LNCAP (cell line): ENCODE measurements around the gene DCTN3.

Experiments
- TF ChIP-seq, protein P1 (sequence below): fragments of 450-650 bp; IDR thresholded peaks from 2 replicates; pipeline ENCODE4 v1.5.1; 2017; ENCODE audit warnings: mild to moderate bottlenecking

Gene DCTN3

GRCh38 chr9:34633851-34634550 is 13.7 kb upstream of the DCTN3 start:
- TF ChIP-seq, protein P1, sequence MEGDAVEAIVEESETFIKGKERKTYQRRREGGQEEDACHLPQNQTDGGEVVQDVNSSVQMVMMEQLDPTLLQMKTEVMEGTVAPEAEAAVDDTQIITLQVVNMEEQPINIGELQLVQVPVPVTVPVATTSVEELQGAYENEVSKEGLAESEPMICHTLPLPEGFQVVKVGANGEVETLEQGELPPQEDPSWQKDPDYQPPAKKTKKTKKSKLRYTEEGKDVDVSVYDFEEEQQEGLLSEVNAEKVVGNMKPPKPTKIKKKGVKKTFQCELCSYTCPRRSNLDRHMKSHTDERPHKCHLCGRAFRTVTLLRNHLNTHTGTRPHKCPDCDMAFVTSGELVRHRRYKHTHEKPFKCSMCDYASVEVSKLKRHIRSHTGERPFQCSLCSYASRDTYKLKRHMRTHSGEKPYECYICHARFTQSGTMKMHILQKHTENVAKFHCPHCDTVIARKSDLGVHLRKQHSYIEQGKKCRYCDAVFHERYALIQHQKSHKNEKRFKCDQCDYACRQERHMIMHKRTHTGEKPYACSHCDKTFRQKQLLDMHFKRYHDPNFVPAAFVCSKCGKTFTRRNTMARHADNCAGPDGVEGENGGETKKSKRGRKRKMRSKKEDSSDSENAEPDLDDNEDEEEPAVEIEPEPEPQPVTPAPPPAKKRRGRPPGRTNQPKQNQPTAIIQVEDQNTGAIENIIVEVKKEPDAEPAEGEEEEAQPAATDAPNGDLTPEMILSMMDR: peak; percentile 91

GRCh38 chr9:34633166-34633565 is 12.9 kb upstream of the DCTN3 start:
- TF ChIP-seq, protein P1: no peak

DNA sequence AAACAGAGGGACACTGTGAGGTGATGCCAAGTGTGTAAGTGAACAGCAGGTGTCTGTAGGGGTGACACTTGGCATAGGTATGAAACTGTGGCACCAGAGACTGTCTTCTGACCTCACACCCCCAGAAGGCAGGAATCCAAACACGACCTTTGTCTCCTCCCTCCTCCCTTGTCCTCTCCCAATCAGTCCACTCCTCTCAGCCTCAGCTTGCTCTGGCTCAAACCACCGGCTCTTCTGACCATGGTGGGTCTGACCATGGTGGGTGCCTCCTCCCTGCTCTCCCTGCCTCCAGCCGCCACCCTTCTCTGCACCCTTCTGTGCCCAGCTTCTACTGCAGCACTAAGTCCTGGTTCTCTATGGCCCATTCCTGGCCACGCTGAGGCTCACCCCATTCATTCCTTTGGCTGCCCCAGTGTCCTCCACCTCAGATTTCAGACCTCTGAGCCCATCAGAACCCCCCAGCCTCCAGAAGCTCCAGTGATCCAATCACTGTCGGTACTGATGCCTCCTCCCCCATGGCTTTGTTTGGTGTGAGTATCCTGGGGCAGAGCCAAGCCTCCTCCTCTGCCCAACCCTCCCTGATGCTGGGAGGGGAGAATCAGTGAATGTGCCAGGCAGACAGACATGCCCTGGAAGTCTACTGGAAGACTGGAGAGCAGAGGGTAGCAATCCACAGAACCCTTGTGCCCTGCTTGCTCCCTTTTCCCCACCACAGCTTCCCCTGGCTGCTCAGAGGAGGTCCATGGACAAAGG is 10.3 kb upstream of the DCTN3 start:
- TF ChIP-seq, protein P1: no peak

GRCh38 chr9:34629491-34629808 is 9.2 kb upstream of the DCTN3 start:
- TF ChIP-seq, protein P1: no peak

DNA sequence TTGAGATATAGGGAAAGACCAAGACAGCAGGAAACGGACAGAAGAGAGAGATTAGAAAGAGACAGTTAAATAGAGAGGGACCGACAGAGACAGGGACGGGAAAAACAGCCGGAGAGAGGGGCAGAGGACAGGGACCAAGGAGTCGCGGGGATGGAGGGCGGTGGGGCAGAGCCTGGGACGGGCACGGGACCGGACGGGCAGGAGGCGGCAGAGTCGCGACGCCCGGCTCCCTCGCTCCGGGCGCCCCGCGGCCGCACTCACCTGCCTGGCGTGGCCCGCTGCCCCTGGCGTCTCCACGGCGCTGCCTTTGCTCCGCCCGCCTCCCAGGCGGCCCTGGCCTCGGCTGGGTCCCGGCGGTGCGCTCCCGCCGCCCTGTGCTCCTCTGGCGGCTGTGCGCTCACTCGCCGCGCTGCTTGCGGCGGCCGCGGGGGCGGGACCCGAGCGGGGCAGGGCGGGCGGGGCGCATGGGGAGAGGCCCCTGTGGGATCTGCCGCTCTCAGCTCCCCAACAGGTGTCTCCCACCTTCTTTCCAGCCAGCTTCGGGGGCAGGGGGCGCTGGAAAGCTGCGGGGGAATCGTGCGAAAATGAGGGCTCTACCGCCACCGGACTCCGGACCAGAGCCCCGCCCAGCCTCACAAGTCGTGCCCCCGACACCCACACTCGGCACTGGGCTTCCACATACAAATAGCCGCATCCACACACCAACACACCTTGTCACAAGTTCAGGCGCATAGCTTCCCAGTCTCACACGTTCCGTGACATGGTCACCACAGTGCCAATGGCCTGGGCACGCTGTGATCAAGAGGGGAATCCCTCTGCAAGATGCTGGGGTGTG is 8.6 kb upstream of the DCTN3 start, which contains the start of gene ARID3C:
Gene ARID3C (minus strand): TSS at position 411 of the 835 bp plus-strand sequence. CDS start 1,052 bp downstream, outside the sequence.
- TF ChIP-seq, protein P1: no peak

DNA sequence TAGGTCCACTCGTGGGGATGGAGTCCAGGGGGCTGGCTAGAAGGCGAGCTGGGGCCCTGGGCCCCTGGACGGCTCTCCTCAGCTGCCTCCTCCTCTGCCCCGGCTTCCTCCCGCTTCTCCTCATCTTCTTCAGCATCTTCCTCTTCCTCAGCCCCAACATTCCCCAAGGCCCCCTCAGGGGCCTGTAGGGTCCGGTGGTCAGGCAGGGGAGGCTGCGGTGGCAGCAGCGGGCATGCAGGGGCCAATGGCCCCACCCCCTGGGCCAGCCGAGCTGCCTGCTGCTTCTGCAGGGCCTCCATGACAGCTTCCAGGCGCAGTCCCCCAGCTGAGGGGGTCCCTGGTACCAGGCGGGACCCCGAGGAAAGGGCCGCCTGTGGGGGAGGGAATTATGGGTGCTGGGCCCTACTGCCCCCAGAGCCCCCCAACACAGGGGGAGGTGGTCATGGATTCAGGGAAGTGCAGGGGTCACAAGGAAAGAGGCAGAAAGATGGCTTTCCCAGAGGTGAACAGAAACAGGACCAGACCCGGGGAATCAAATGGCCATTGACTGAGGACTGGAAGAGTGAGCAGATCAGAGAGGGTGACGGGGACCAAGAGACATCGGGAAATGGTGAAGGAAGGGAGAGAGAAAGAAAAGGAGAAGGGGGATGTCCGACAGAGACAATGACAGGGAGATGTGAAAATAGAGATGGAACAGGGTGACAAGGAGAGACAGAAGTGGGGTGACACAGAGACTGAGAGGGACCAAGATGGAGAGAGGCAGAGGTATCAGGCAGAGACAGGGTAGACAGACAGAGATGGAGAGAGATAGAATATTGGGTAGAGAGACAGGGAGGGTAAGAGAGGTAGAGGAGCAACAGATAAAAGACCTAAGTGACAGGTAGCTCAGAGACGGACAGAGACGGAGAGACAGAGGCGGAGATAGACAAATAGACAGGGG is 7.7 kb upstream of the DCTN3 start:
- TF ChIP-seq, protein P1: no peak

GRCh38 chr9:34625186-34625486 is 4.8 kb upstream of the DCTN3 start:
- TF ChIP-seq, protein P1: no peak
